Body of pancreas (tissue), 4 donors: ENCODE data around the gene LRRC49.

Experiments used
- CTCF ChIP-seq, 7 experiments: fragments of 450-650 bp in 4 of 7; fragments of 200-600 bp in 3 of 7; sonication (generic) in 3 of 7; IDR thresholded peaks; one replicate each; pipeline ENCODE4 v1.5.1; 2016 to 2019; ENCODE audit warnings: antibody characterized with exemption in 7 of 7
- POLR2A ChIP-seq, 3 donors: fragments of 450-650 bp; IDR thresholded peaks; one replicate each; pipeline ENCODE4 v1.6.1; 2016; ENCODE audit warnings: antibody characterized with exemption in 3 of 3, mild to moderate bottlenecking in 2 of 3

GRCh38 chr15:71085809-71086208 lies 193.2 kb downstream of the LRRC49 start:
- TF ChIP-seq POLR2A (IDR thresholded peaks at IDR 0.05) (no peak), CTCF (IDR thresholded peaks at IDR 0.05) (no peak)
